Measurements from ENCODE around the gene GIT2.
"Not testable (repeated sequence)": the region's sequence is repeated elsewhere in the genome, so short reads cannot be mapped to it uniquely, and the experiment has no call there.

Gene GIT2

GRCh38 chr12:109940339-109940923 lies 55.7 kb downstream of the GIT2 start:
- no peak for DNase-seq

- no peak for DNase-seq
These were observed 56.7 kb downstream of the GIT2 start for GRCh38 chr12:109939504-109939903.

GRCh38 chr12:109938947-109939346 lies 57.2 kb downstream of the GIT2 start:
- DNase-seq, result no peak

- DNase-seq, result no peak
These were observed 58.8 kb downstream of the GIT2 start for GRCh38 chr12:109937371-109937770.

- peak; percentile 15 for DNase-seq
These were observed 62.1 kb downstream of the GIT2 start for GRCh38 chr12:109934026-109934425.

- no peak for DNase-seq
These were observed 63.2 kb downstream of the GIT2 start for GRCh38 chr12:109932878-109933503.

GRCh38 chr12:109931143-109931542 lies 65.0 kb downstream of the GIT2 start:
- no peak for DNase-seq

- DNase-seq, result no peak
These were observed 66.0 kb downstream of the GIT2 start for GRCh38 chr12:109930028-109930800.

GRCh38 chr12:109929326-109929725 lies 66.8 kb downstream of the GIT2 start:
- DNase-seq, result not testable (repeated sequence)

- DNase-seq, result no peak
These were observed 68.0 kb downstream of the GIT2 start for GRCh38 chr12:109928058-109928656.

GRCh38 chr12:109927622-109928021 lies 68.5 kb downstream of the GIT2 start:
- peak; percentile 44 for DNase-seq

- no peak for DNase-seq
These were observed 69.5 kb downstream of the GIT2 start for GRCh38 chr12:109926488-109927210.

GRCh38 chr12:109926016-109926415 lies 70.2 kb downstream of the GIT2 start:
- DNase-seq, result no peak

- peak; percentile 37 for DNase-seq
These were observed 70.9 kb downstream of the GIT2 start for GRCh38 chr12:109925185-109925840.

GRCh38 chr12:109923481-109924245 lies 72.5 kb downstream of the GIT2 start:
- no peak for DNase-seq

GRCh38 chr12:109923038-109923437 lies 73.1 kb downstream of the GIT2 start:
- no peak for DNase-seq

- DNase-seq, result no peak
These were observed 74.2 kb downstream of the GIT2 start for GRCh38 chr12:109921982-109922381.

- no peak for DNase-seq
These were observed 75.8 kb downstream of the GIT2 start for GRCh38 chr12:109920261-109920780.

GRCh38 chr12:109919456-109919855 lies 76.7 kb downstream of the GIT2 start:
- no peak for DNase-seq

- no peak for DNase-seq
These were observed 80.1 kb downstream of the GIT2 start for GRCh38 chr12:109916045-109916444.
